ENCODE data around the gene FILIP1L.

Gene FILIP1L

GRCh38 chr3:100005665-100006393 is 108.5 kb downstream of the FILIP1L start:
- DNase-seq, result no peak

GRCh38 chr3:100004931-100005330 is 109.4 kb downstream of the FILIP1L start:
- no peak for DNase-seq

GRCh38 chr3:100003609-100004503 is 110.4 kb downstream of the FILIP1L start:
- DNase-seq, result no peak

- DNase-seq, result no peak
Measured at GRCh38 chr3:100002599-100003350, 111.5 kb downstream of the FILIP1L start.

- no peak for DNase-seq
Measured at GRCh38 chr3:100001526-100002270, 112.6 kb downstream of the FILIP1L start.

- DNase-seq, result no peak
Measured at GRCh38 chr3:100001083-100001482, 113.2 kb downstream of the FILIP1L start.

GRCh38 chr3:99999536-99999935 is 114.8 kb downstream of the FILIP1L start:
- no peak for DNase-seq

- no peak for DNase-seq
Measured at GRCh38 chr3:99997293-99997692, 117.0 kb downstream of the FILIP1L start.

GRCh38 chr3:99990179-99990578 is 124.1 kb downstream of the FILIP1L start:
- no peak for DNase-seq

GRCh38 chr3:99984668-99985067 is 129.6 kb downstream of the FILIP1L start:
- DNase-seq, result no peak

- DNase-seq, result no peak
Measured at GRCh38 chr3:99984139-99984538, 130.2 kb downstream of the FILIP1L start.

- DNase-seq, result no peak
Measured at GRCh38 chr3:99982650-99983049, 131.7 kb downstream of the FILIP1L start.

- DNase-seq, result no peak
Measured at GRCh38 chr3:99981138-99981537, 133.2 kb downstream of the FILIP1L start.

GRCh38 chr3:99980606-99981005 is 133.7 kb downstream of the FILIP1L start:
- no peak for DNase-seq

- DNase-seq, result no peak
Measured at GRCh38 chr3:99978221-99978620, 136.1 kb downstream of the FILIP1L start.

GRCh38 chr3:99976584-99976983 is 137.7 kb downstream of the FILIP1L start:
- DNase-seq, result no peak

- no peak for DNase-seq
Measured at GRCh38 chr3:99974989-99975388, 139.3 kb downstream of the FILIP1L start.

GRCh38 chr3:99972380-99973104 is 141.8 kb downstream of the FILIP1L start:
- no peak for DNase-seq

- DNase-seq, result no peak
Measured at GRCh38 chr3:99971761-99972160, 142.5 kb downstream of the FILIP1L start.

- DNase-seq, result no peak
Measured at GRCh38 chr3:99970198-99970597, 144.1 kb downstream of the FILIP1L start.

GRCh38 chr3:99969136-99969535 is 145.2 kb downstream of the FILIP1L start:
- no peak for DNase-seq

- no peak for DNase-seq
Measured at GRCh38 chr3:99967796-99968195, 146.5 kb downstream of the FILIP1L start.
